GM12878 (cell line): ENCODE results near the gene ARHGEF18. TPM values are rescaled to one million over a fixed set of nuclear protein-coding genes. Genes with fewer than 3 reads are reported as not detected.

Experiments used
- ATF3 ChIP-seq: IDR thresholded peaks from 2 replicates; pipeline ENCODE4 v1.6.1; 2011; ENCODE audit warnings: low read depth, mild to moderate bottlenecking, low read length, moderate library complexity, borderline replicate concordance; ENCODE audit errors: extremely low read depth
- CBX3 ChIP-seq: fragments of 200-600 bp; sonication (generic); IDR thresholded peaks from 2 replicates; pipeline ENCODE4 v1.6.1; 2016; ENCODE audit warnings: low read depth, borderline replicate concordance
- FOS ChIP-seq: IDR thresholded peaks from 3 replicates; pipeline ENCODE4 v1.6.1; 2011; ENCODE audit warnings: borderline replicate concordance; ENCODE audit not compliant: insufficient read length; ENCODE audit errors: extremely low read depth
- HCFC1 ChIP-seq: fragments of 150-350 bp; IDR thresholded peaks from 2 replicates; pipeline ENCODE4 v1.6.1; 2014; ENCODE audit warnings: low read length
- IKZF1 ChIP-seq: fragments of 450-650 bp; conservative IDR thresholded peaks from 2 replicates; pipeline ENCODE4 v1.6.1; 2017; ENCODE audit warnings: antibody characterized with exemption, mild to moderate bottlenecking
- KLF5 ChIP-seq: fragments of 450-650 bp; IDR thresholded peaks from 2 replicates; pipeline ENCODE4 v1.6.1; 2014; ENCODE audit warnings: mild to moderate bottlenecking; ENCODE audit not compliant: partially characterized antibody
- LARP7 ChIP-seq: fragments of 450-650 bp; IDR thresholded peaks from 2 replicates; pipeline ENCODE4 v1.6.1; 2017; ENCODE audit warnings: mild to moderate bottlenecking
- MEF2A ChIP-seq: IDR thresholded peaks from 2 replicates; pipeline ENCODE4 v1.6.1; 2011; ENCODE audit warnings: low read depth, mild to moderate bottlenecking, low read length, moderate library complexity; ENCODE audit not compliant: insufficient read depth
- MEF2B ChIP-seq: fragments of 450-650 bp; IDR thresholded peaks from 2 replicates; pipeline ENCODE4 v1.6.1; 2018; ENCODE audit warnings: mild to moderate bottlenecking, moderate library complexity; ENCODE audit not compliant: partially characterized antibody, poor library complexity, severe bottlenecking
- NRF1 ChIP-seq: conservative IDR thresholded peaks from 2 replicates; pipeline ENCODE4 v1.6.1; 2011; ENCODE audit warnings: mild to moderate bottlenecking, low read depth, low read length, improper control_type of control experiment
- PML ChIP-seq: IDR thresholded peaks from 2 replicates; pipeline ENCODE4 v1.6.1; 2012; ENCODE audit warnings: low read length, inconsistent platforms
- POLR2A ChIP-seq: IDR thresholded peaks from 2 replicates; pipeline ENCODE4 v1.6.1; 2011; ENCODE audit warnings: low read depth, mild to moderate bottlenecking, low read length
- POU2F2 ChIP-seq: IDR thresholded peaks from 3 replicates; pipeline ENCODE4 v1.6.1; 2011; ENCODE audit warnings: low read depth, mild to moderate bottlenecking, low read length, borderline replicate concordance
- RCOR1 ChIP-seq: conservative IDR thresholded peaks from 2 replicates; pipeline ENCODE4 v1.6.1; 2012; ENCODE audit warnings: low read depth, low read length, improper control_type of control experiment
- RFX5 ChIP-seq: IDR thresholded peaks from 2 replicates; pipeline ENCODE4 v1.6.1; 2011; ENCODE audit warnings: low read depth, low read length, improper control_type of control experiment
- SKIL ChIP-seq: fragments of 450-650 bp; IDR thresholded peaks from 2 replicates; pipeline ENCODE4 v1.6.1; 2017; ENCODE audit warnings: mild to moderate bottlenecking, low read depth, inconsistent platforms; ENCODE audit not compliant: poor library complexity, severe bottlenecking
- SREBF1 ChIP-seq: IDR thresholded peaks from 2 replicates; pipeline ENCODE4 v1.6.1; 2012; ENCODE audit warnings: mild to moderate bottlenecking, low read length
- TBL1XR1 ChIP-seq: IDR thresholded peaks from 2 replicates; pipeline ENCODE4 v1.6.1; 2012; ENCODE audit warnings: low read depth, low read length, improper control_type of control experiment
- USF2 ChIP-seq: IDR thresholded peaks from 2 replicates; pipeline ENCODE4 v1.6.1; 2011; ENCODE audit warnings: low read depth, low read length, improper control_type of control experiment, borderline replicate concordance
- WRNIP1 ChIP-seq: IDR thresholded peaks from 2 replicates; pipeline ENCODE4 v1.6.1; 2011; ENCODE audit warnings: low read depth, low read length, improper control_type of control experiment, borderline replicate concordance
- ZNF217 ChIP-seq: fragments of 450-650 bp; IDR thresholded peaks from 2 replicates; pipeline ENCODE4 v1.6.1; 2017; ENCODE audit warnings: antibody characterized with exemption, mild to moderate bottlenecking
- ZNF592 ChIP-seq: fragments of 450-650 bp; IDR thresholded peaks from 2 replicates; pipeline ENCODE4 v1.6.1; 2017; ENCODE audit warnings: mild to moderate bottlenecking, moderate library complexity
- polyA plus RNA-seq, 11 experiments: library from polyadenylated mRNA; depleted of rRNA in 4 of 11; unstranded in 6 of 11; stranded (reverse) in 5 of 11; fragments of >200 nt; fragmentation: Nextera tagmentation in 4 of 11; fragmentation: Illumina TruSeq in 1 of 11; extraction: Ambion mirVana in 4 of 11; extraction: Trizol in 1 of 11; gene quantifications; 1 replicate in 1 of 11; 2 replicates in 10 of 11; pipeline versions ENCODE4 v1.2.1 to v1.2.3, GENCODE V29; 2011 to 2016; ENCODE audit warnings: inconsistent platforms in 2 of 11, missing spikeins in 2 of 11, low read depth in 1 of 11
- total RNA-seq, 4 experiments: library from RNA; depleted of rRNA in 3 of 4; stranded (reverse); fragments of >200 nt in 3 of 4; fragmentation: Illumina TruSeq in 1 of 4; extraction: Trizol in 1 of 4; gene quantifications; 2 replicates each; pipeline versions ENCODE4 v1.2.1 to v1.2.3, GENCODE V29; 2013 to 2021

The ARHGEF18 gene
- total and polyA plus RNA-seq, 10 of the 15 experiments (the other 5 are each of a cell fraction or from before 2014, with no cell fraction given) = 0.31 to 32.3 (median 13.4) TPM

DNA sequence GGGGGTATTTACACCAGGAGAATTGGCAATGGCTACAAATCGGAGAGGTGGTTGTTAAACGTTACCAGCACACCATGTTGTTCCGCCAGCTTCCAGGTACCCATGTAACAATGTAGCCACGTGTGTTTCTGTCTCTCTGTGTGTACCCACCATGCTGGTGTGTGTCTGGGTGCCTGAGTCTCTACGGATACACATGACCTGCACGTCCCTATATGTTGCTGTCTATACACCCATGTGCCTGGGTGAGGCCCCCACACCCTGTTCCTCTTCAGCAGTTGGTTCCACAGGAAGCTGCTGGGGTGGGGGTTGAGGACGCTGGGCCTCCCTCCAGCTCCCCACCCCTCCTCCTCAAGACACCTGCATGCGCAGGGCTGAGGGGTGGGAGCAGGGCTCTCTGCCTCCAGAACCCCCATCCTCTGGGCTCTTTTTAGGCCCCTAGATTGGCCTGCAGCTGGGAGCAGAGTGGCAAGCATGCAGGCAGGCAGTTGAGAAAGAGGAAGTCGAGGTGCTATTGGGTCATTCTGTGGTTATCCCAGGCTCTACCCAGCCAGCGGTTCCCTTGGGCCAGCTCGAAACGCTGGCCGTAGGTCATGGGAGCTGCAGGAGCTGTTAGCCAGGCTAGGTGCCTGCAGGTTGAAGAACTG is at the start of gene ARHGEF18 (continued):
- TF ChIP-seq IKZF1 (peak; percentile 80), SKIL (no peak), TBL1XR1 (no peak), RCOR1 (no peak), MEF2B (peak; percentile 57), KLF5 (no peak), ZNF592 (no peak), WRNIP1 (no peak), ATF3 (no peak), ZNF217 (no peak), PML (no peak), MEF2A (no peak), RFX5 (no peak), SREBF1 (no peak), POU2F2 (no peak), NRF1 (no peak), HCFC1 (no peak), POLR2A (peak; percentile 72; the same call in 1 of the 2 replicates), CBX3 (no peak), FOS (no peak), USF2 (no peak), LARP7 (no peak)
